Suprapubic skin (tissue), 3 donors: ENCODE measurements around the gene LRRC4C.

Source experiments
- CTCF ChIP-seq, 2 donors: fragments of 200-600 bp in 1 of 2; fragments of 450-650 bp in 1 of 2; sonication (generic) in 1 of 2; IDR thresholded peaks; one replicate each; pipeline ENCODE4 v1.5.1; 2016 to 2019; ENCODE audit warnings: antibody characterized with exemption in 2 of 2, mild to moderate bottlenecking in 1 of 2, moderate library complexity in 1 of 2
- EP300 ChIP-seq: sonication (generic); formaldehyde crosslinking; IDR thresholded peaks from one replicate; pipeline ENCODE4 v1.6.1; 2017; ENCODE audit warnings: antibody characterized with exemption
- POLR2A ChIP-seq, 2 donors: fragments of 450-650 bp; IDR thresholded peaks; one replicate each; pipeline ENCODE4 v1.6.1; 2017; ENCODE audit warnings: antibody characterized with exemption in 2 of 2, mild to moderate bottlenecking in 2 of 2, moderate library complexity in 2 of 2

- TF ChIP-seq CTCF (IDR thresholded peaks at IDR 0.05): no peak
- no peak for TF ChIP-seq POLR2A (IDR thresholded peaks at IDR 0.05)
- TF ChIP-seq EP300: no peak
Measured at GRCh38 chr11:40276960-40277359, 1182.5 kb downstream of the LRRC4C start.
